T-cell (primary cell): ENCODE data around the gene PRG2. TPM values are rescaled to one million over a fixed set of nuclear protein-coding genes. Genes with fewer than 3 reads are reported as not detected.

ENCODE experiments used
- ATAC-seq, 4 experiments: fragments of 200-7000 bp in 3 of 4; fragments of 150-1000 bp in 1 of 4; cut with Tn5 transposase; replicated peaks in 1 of 4; 1 replicate in 3 of 4; 2 replicates in 1 of 4; pipeline ENCODE4 v1.10.0; 2021; ENCODE audit warnings: moderate library complexity in 3 of 4, mild to moderate bottlenecking in 2 of 4, moderate number of reproducible peaks in 1 of 4
- CTCF ChIA-PET, 2 donors: fragments of 300-600 bp; sonication (Branson Sonifier 250); formaldehyde crosslinking; loops; one replicate each; lab custom pipeline; 2022; ENCODE audit warnings: antibody characterized with exemption in 2 of 2; lab: Charles Lee
- POLR2A ChIA-PET, 2 donors: fragments of 300-600 bp; sonication (Branson Sonifier 250); formaldehyde crosslinking; loops; one replicate each; lab custom pipeline; 2022; ENCODE audit warnings: antibody characterized with exemption in 2 of 2; lab: Charles Lee
- DNase-seq, 35 experiments: peaks; one replicate each; pipeline versions ENCODE4 v3.0.0 to v3.0.0-alpha.2; 2013 to 2023
- H3K27ac ChIP-seq: one replicate; pipeline ENCODE4 v1.5.1; 2013; ENCODE audit warnings: low read length
- H3K27me3 ChIP-seq, 2 experiments: replicated peaks in 1 of 2; 1 replicate in 1 of 2; 2 replicates in 1 of 2; pipeline versions ENCODE4 v1.6.1 to v1.7.0; 2013; ENCODE audit warnings: low read length in 1 of 2, mixed read lengths in 1 of 2; ENCODE audit not compliant: control insufficient read depth in 2 of 2, insufficient read depth in 2 of 2; ENCODE audit errors: extremely low read depth in 1 of 2
- H3K36me3 ChIP-seq, 2 donors: 1 replicate in 1 of 2; 2 replicates in 1 of 2; pipeline versions ENCODE4 v1.6.1 to v1.7.0; 2013; ENCODE audit warnings: low read length in 1 of 2; ENCODE audit not compliant: control insufficient read depth in 2 of 2, insufficient read depth in 1 of 2; ENCODE audit errors: extremely low read depth in 1 of 2
- H3K4me1 ChIP-seq, 2 experiments: 1 replicate in 1 of 2; 2 replicates in 1 of 2; pipeline versions ENCODE4 v1.6.1 to v1.7.0; 2013; ENCODE audit warnings: low read length in 2 of 2, mixed read lengths in 1 of 2; ENCODE audit not compliant: insufficient read depth in 2 of 2, control insufficient read depth in 1 of 2; ENCODE audit errors: extremely low read depth in 1 of 2
- H3K4me3 ChIP-seq, 2 donors: 1 replicate in 1 of 2; 2 replicates in 1 of 2; pipeline versions ENCODE4 v1.5.1 to v1.7.0; 2013; ENCODE audit warnings: mild to moderate bottlenecking in 2 of 2, low read length in 1 of 2, moderate library complexity in 1 of 2; ENCODE audit not compliant: control insufficient read depth in 1 of 2; ENCODE audit errors: extremely low read depth in 1 of 2
- H3K9me3 ChIP-seq: 2 replicates; pipeline ENCODE4 v1.7.0; 2013
- H3K27ac Mint-ChIP-seq, 2 donors: one replicate each; pipeline ENCODE4 v1.8.0; 2020 to 2021; ENCODE audit warnings: mild to moderate bottlenecking in 2 of 2, mixed read lengths in 2 of 2
- H3K27me3 Mint-ChIP-seq, 2 donors: one replicate each; pipeline ENCODE4 v1.8.0; 2021 to 2022; ENCODE audit warnings: mixed read lengths in 2 of 2
- H3K36me3 Mint-ChIP-seq: one replicate; pipeline ENCODE4 v1.8.0; 2021; ENCODE audit warnings: mixed read lengths
- H3K4me1 Mint-ChIP-seq, 3 donors: one replicate each; pipeline ENCODE4 v1.8.0; 2020 to 2022; ENCODE audit warnings: mixed read lengths in 3 of 3, mild to moderate bottlenecking in 1 of 3
- H3K4me3 Mint-ChIP-seq, 3 donors: one replicate each; pipeline ENCODE4 v1.8.0; 2020 to 2022; ENCODE audit warnings: mild to moderate bottlenecking in 3 of 3, mixed read lengths in 3 of 3, moderate library complexity in 3 of 3
- H3K9me3 Mint-ChIP-seq, 3 donors: one replicate each; pipeline ENCODE4 v1.8.0; 2020 to 2022; ENCODE audit warnings: mixed read lengths in 3 of 3
- WGBS: methylation state at CpG from one replicate; pipeline ENCODE4 v1.1.5; 2013; ENCODE audit warnings: missing lambda C conversion rate; ENCODE audit not compliant: insufficient coverage; 5-methylcytosine and 5-hydroxymethylcytosine counted together
- total RNA-seq, 35 experiments: library from RNA in 6 of 35; stranded (reverse) in 6 of 35; fragments of 120-200 nt in 1 of 35; gene quantifications; one replicate each; pipeline versions ENCODE4 v1.2.1 to v1.2.4 and lab custom pipeline; 2013 to 2026

The PRG2 gene
- total RNA-seq, 5 donors from 2014 or later (not counting 1 experiment from before 2014, with no cell fraction given): 0.33 to 0.72 (median 0.39) TPM; not detected in 1

- Histone ChIP-seq H3K27me3 (no peaks in the 10 kb centered on the region), H3K27ac (no peak overlapping the region), H3K9me3 (no peaks in the 10 kb centered on the region), H3K36me3 (peaks cover 6% of the 10 kb centered on the region in 2 donors), H3K4me1 (peaks cover 0 to 3% of the 10 kb centered on the region in 2 experiments), H3K4me3 (no peak overlapping the region)
- Mint-ChIP-seq H3K27me3 (no peaks in the 10 kb centered on the region), H3K9me3 (no peaks in the 10 kb centered on the region), H3K4me3 (no peak overlapping the region), H3K4me1 (peaks cover 0 to 10% (median 10%) of the 10 kb centered on the region in 3 donors), H3K27ac (no peak overlapping the region), H3K36me3 (peaks cover 19% of the 10 kb centered on the region)
- POLR2A ChIA-PET: interaction anchor here in 1 of 2 donors (0.6 kb wide), 1 partner anchor 1206 kb away, joined by 3 read pairs; no protein-coding TSS in a partner anchor
- WGBS: no CpG with 5 or more reads among the region's 6 CpGs
- CTCF ChIA-PET: no interaction called here
- DNase-seq (no peak), ATAC-seq (no peak)
Measured at GRCh38 chr11:57402188-57403002, 11.9 kb upstream of the PRG2 start.

- Histone ChIP-seq H3K4me1 (no peaks in the 10 kb centered on the region), H3K27ac (no peak overlapping the region), H3K36me3 (no peaks in the 10 kb centered on the region), H3K4me3 (no peak overlapping the region), H3K27me3 (no peaks in the 10 kb centered on the region), H3K9me3 (no peaks in the 10 kb centered on the region)
- Mint-ChIP-seq H3K4me1 (no peaks in the 10 kb centered on the region), H3K4me3 (no peak overlapping the region), H3K27ac (no peak overlapping the region), H3K27me3 (no peaks in the 10 kb centered on the region), H3K36me3 (peaks cover 2% of the 10 kb centered on the region), H3K9me3 (no peaks in the 10 kb centered on the region)
- ChIA-PET CTCF (no interaction called here), POLR2A (no interaction called here)
- 92% methylated on average over 2 of the region's 4 CpGs for WGBS
- ATAC-seq (no peak), DNase-seq (no peak)
Measured at GRCh38 chr11:57399972-57400578, 9.6 kb upstream of the PRG2 start.

DNA sequence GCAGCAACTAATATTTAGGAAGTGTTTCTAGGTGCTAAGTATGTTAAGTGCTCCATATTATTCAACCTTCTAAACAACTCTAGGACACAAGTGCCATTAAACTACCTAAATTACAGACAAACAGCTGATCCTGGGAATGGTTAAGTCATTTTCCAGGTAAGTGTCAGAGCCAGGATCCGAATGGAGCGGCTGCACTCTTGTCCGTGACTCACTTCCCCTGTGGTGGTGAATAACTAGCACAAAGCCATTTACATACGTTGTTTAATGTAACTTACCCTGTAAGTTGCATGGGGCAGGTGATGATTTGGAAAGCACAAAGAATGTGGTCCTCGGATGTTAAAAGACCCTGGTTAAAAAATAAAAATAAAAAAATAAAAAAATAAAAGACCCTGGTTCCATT is 8.8 kb upstream of the PRG2 start:
- H3K4me1 ChIP-seq: no peaks in the 10 kb centered on the region
- Mint-ChIP-seq H3K9me3 (no peaks in the 10 kb centered on the region), H3K27me3 (no peaks in the 10 kb centered on the region), H3K27ac (no peak overlapping the region), H3K4me1 (no peaks in the 10 kb centered on the region), H3K36me3 (no peaks in the 10 kb centered on the region), H3K4me3 (no peak overlapping the region)
- H3K27ac ChIP-seq: no peak overlapping the region
- ATAC-seq: no peak
- DNase-seq: no peak
- WGBS: no CpG with 5 or more reads among the region's 5 CpGs
- ChIA-PET POLR2A (no interaction called here), CTCF (no interaction called here)
- no peaks in the 10 kb centered on the region for H3K27me3 ChIP-seq
- no peaks in the 10 kb centered on the region for H3K36me3 ChIP-seq
- H3K4me3 ChIP-seq: no peak overlapping the region
- H3K9me3 ChIP-seq: no peaks in the 10 kb centered on the region

- DNase-seq: no peak
- H3K4me3 Mint-ChIP-seq: no peak overlapping the region
- no peak overlapping the region for H3K4me3 ChIP-seq
- no peak overlapping the region for H3K27ac Mint-ChIP-seq
- no peak overlapping the region for H3K27ac ChIP-seq
- ChIA-PET POLR2A (no interaction called here), CTCF (no interaction called here)
- H3K36me3 ChIP-seq: no peaks in the 10 kb centered on the region
- H3K27me3 Mint-ChIP-seq: no peaks in the 10 kb centered on the region
- H3K4me1 Mint-ChIP-seq: no peaks in the 10 kb centered on the region
- H3K9me3 ChIP-seq: no peaks in the 10 kb centered on the region
- H3K4me1 ChIP-seq: no peaks in the 10 kb centered on the region
- no peaks in the 10 kb centered on the region for H3K27me3 ChIP-seq
- ATAC-seq: no peak
- H3K9me3 Mint-ChIP-seq: no peaks in the 10 kb centered on the region
- WGBS: 80% methylated on average over 3 of the region's 4 CpGs
- H3K36me3 Mint-ChIP-seq: no peaks in the 10 kb centered on the region
Measured at GRCh38 chr11:57397394-57397990, 7.0 kb upstream of the PRG2 start.

DNA sequence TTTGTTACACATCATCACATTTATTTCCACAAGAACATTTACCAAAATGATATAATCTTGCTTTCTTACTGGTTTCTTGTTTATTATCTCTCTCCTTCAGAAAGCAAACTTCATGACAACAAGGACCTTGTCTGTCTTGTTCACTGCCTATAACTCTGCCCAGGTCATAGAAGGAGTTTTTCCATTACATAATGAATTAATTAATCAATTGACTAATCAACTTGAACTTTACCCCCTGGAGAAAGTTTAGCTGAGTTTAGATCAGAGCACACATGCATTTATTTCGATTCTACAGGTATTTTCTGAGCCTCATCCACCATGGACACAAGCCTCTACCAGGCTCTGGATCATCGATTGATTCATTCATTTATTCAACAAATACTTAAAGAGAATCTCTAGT is 6.3 kb upstream of the PRG2 start:
- no peaks in the 10 kb centered on the region for H3K9me3 Mint-ChIP-seq
- H3K36me3 Mint-ChIP-seq: no peaks in the 10 kb centered on the region
- ChIA-PET CTCF (no interaction called here), POLR2A (no interaction called here)
- H3K27ac ChIP-seq: no peak overlapping the region
- no peaks in the 10 kb centered on the region for H3K4me1 ChIP-seq
- no peak overlapping the region for H3K4me3 ChIP-seq
- no peaks in the 10 kb centered on the region for H3K27me3 ChIP-seq
- no peak overlapping the region for H3K4me3 Mint-ChIP-seq
- no CpG with 5 or more reads among the region's 2 CpGs for WGBS
- H3K4me1 Mint-ChIP-seq: no peaks in the 10 kb centered on the region
- ATAC-seq (no peak), DNase-seq (no peak)
- no peaks in the 10 kb centered on the region for H3K27me3 Mint-ChIP-seq
- H3K36me3 ChIP-seq: no peaks in the 10 kb centered on the region
- no peaks in the 10 kb centered on the region for H3K9me3 ChIP-seq
- H3K27ac Mint-ChIP-seq: no peak overlapping the region

- Mint-ChIP-seq H3K4me3 (no peak overlapping the region), H3K4me1 (no peaks in the 10 kb centered on the region), H3K27ac (no peak overlapping the region), H3K9me3 (no peaks in the 10 kb centered on the region), H3K36me3 (no peaks in the 10 kb centered on the region), H3K27me3 (no peaks in the 10 kb centered on the region)
- H3K27ac ChIP-seq: no peak overlapping the region
- no peaks in the 10 kb centered on the region for H3K4me1 ChIP-seq
- H3K4me3 ChIP-seq: no peak overlapping the region
- no peak for DNase-seq
- ATAC-seq: no peak
- ChIA-PET POLR2A (no interaction called here), CTCF (interaction anchor here in 1 of 2 donors (0.6 kb wide), 1 partner anchor 145 kb away, joined by 3 read pairs; no protein-coding TSS in a partner anchor)
- WGBS: 92% methylated on average over 9 of the region's 11 CpGs
- H3K27me3 ChIP-seq: no peaks in the 10 kb centered on the region
- no peaks in the 10 kb centered on the region for H3K36me3 ChIP-seq
- H3K9me3 ChIP-seq: no peaks in the 10 kb centered on the region
Measured at GRCh38 chr11:57395905-57396623, 5.6 kb upstream of the PRG2 start.
